Esophagus squamous epithelium (tissue), 5 donors: ENCODE measurements around the gene SLC6A17. TPM values are rescaled to one million over a fixed set of nuclear protein-coding genes. Genes with fewer than 3 reads are reported as not detected.

Experiments
- DNase-seq: peaks from one replicate; lab custom pipeline; 2025; lab: John Stamatoyannopoulos, UW
- H3K27ac ChIP-seq, 4 donors: fragments of 200-600 bp; sonication (generic); one replicate each; pipeline ENCODE4 v1.5.1; 2016 to 2019; ENCODE audit warnings: mild to moderate bottlenecking in 1 of 4
- H3K27me3 ChIP-seq, 4 donors: fragments of 200-600 bp; sonication (generic); 1 replicate in 3 of 4; 2 replicates in 1 of 4; pipeline versions ENCODE4 v1.5.1 to v1.6.0; 2017 to 2021; ENCODE audit warnings: antibody characterized with exemption in 1 of 4
- H3K36me3 ChIP-seq, 3 donors: fragments of 200-600 bp; sonication (generic); one replicate each; pipeline ENCODE4 v1.5.1; 2016 to 2019
- H3K4me1 ChIP-seq, 3 donors: fragments of 200-600 bp; sonication (generic); one replicate each; pipeline ENCODE4 v1.5.1; 2017 to 2019
- H3K4me3 ChIP-seq, 4 donors: fragments of 200-600 bp; sonication (generic); 1 replicate in 3 of 4; 2 replicates in 1 of 4; pipeline ENCODE4 v1.5.1; 2016 to 2019; ENCODE audit warnings: mild to moderate bottlenecking in 2 of 4, moderate library complexity in 1 of 4
- H3K9me3 ChIP-seq, 3 donors: fragments of 200-600 bp; sonication (generic); one replicate each; pipeline ENCODE4 v1.5.1; 2016 to 2019
- POLR2A ChIP-seq, 4 donors: fragments of 450-650 bp; IDR thresholded peaks; one replicate each; pipeline ENCODE4 v1.6.1; 2017; ENCODE audit warnings: antibody characterized with exemption in 4 of 4, mild to moderate bottlenecking in 4 of 4, moderate library complexity in 3 of 4
- WGBS, 2 donors: methylation state at CpG; one replicate each; pipeline ENCODE4 v1.1.5; 2018; 5-methylcytosine and 5-hydroxymethylcytosine counted together
- intact Hi-C: fragments of 100-400 bp; cut with DNase I; formaldehyde crosslinking; loops from one replicate; pipeline ENCODE4 v1.15.0; 2022
- total RNA-seq, 4 donors: library from RNA; depleted of rRNA; stranded (reverse); fragments of >200 nt; gene quantifications; one replicate each; pipeline ENCODE4 v1.1.0, GENCODE V29; 2016
- TF ChIP-seq, protein P1 (sequence below), 6 experiments: fragments of 450-650 bp in 4 of 6; fragments of 200-600 bp in 2 of 6; sonication (generic) in 2 of 6; IDR thresholded peaks; one replicate each; pipeline ENCODE4 v1.5.1; 2016 to 2019; ENCODE audit warnings: antibody characterized with exemption in 6 of 6, mild to moderate bottlenecking in 4 of 6, moderate library complexity in 4 of 6
- donor health status: DM: yes; HTN: yes; CAD: no.

The SLC6A17 gene
- total RNA-seq, 4 donors from 2014 or later, result 0.11 to 0.29 (median 0.23) TPM

DNA sequence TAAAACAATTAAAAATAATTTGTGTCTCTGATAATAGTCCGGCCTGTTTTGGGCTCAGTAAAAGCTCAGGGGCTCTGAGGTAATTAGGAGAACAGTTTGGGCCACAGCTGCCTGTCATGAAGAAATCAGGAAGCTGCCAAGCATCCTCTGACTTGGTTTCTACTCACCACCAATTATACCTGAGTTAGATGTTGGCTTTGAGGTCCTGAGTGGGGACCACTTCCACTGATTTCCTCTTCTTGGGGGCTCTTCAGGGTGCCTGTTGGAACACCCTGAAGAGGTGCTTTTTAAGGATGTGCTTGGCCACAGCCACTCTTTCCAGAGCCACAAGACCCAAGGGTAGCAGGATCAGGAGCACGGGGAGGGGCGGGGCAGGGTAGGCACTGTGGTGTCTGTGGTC, 10.9 kb downstream of the SLC6A17 start:
- Histone ChIP-seq H3K27me3 (peaks cover 0 to 18% (median 0%) of the 10 kb centered on the region in 4 donors), H3K36me3 (no peaks in the 10 kb centered on the region), H3K4me1 (peaks cover 0 to 5% (median 0%) of the 10 kb centered on the region in 3 donors), H3K9me3 (no peaks in the 10 kb centered on the region), H3K27ac (no peak overlapping the region), H3K4me3 (no peak overlapping the region)
- intact Hi-C loops, result no loop called here
- TF ChIP-seq POLR2A (IDR thresholded peaks at IDR 0.05), result no peak
- TF ChIP-seq, protein P1, sequence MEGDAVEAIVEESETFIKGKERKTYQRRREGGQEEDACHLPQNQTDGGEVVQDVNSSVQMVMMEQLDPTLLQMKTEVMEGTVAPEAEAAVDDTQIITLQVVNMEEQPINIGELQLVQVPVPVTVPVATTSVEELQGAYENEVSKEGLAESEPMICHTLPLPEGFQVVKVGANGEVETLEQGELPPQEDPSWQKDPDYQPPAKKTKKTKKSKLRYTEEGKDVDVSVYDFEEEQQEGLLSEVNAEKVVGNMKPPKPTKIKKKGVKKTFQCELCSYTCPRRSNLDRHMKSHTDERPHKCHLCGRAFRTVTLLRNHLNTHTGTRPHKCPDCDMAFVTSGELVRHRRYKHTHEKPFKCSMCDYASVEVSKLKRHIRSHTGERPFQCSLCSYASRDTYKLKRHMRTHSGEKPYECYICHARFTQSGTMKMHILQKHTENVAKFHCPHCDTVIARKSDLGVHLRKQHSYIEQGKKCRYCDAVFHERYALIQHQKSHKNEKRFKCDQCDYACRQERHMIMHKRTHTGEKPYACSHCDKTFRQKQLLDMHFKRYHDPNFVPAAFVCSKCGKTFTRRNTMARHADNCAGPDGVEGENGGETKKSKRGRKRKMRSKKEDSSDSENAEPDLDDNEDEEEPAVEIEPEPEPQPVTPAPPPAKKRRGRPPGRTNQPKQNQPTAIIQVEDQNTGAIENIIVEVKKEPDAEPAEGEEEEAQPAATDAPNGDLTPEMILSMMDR (IDR thresholded peaks at IDR 0.05), result no peak
- no peak for DNase-seq
- 79 to 93% methylated on average over 1 to 3 of the region's 3 CpGs for WGBS, 2 donors

DNA sequence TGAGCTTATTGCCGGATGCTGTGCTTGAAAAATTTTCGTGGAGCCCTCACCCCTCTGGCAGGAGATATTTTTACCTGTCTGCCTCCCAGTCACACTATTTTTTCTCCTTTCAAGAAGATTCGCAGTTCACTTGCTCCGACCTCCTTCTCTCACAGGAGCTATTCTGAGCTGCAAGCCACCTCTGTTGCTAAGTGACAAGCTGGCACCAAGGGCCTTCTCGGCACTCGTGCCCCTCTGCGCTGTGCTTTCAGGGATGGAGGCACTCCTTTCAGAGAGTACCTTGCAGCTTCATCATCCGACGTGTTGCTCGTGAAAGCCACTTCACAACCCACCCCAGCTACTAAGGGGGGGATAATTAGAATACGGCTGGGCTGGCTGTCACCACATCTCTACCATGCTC, 11.6 kb downstream of the SLC6A17 start:
- DNase-seq, result no peak
- Histone ChIP-seq H3K27ac (no peak overlapping the region), H3K27me3 (peaks cover 0 to 12% (median 0%) of the 10 kb centered on the region in 4 donors), H3K36me3 (no peaks in the 10 kb centered on the region), H3K4me1 (peaks cover 0 to 5% (median 0%) of the 10 kb centered on the region in 3 donors), H3K9me3 (no peaks in the 10 kb centered on the region), H3K4me3 (no peak overlapping the region)
- TF ChIP-seq, protein P1 (IDR thresholded peaks at IDR 0.05), result no peak
- TF ChIP-seq POLR2A (IDR thresholded peaks at IDR 0.05), result no peak
- intact Hi-C loops, result no loop called here
- 75 to 83% methylated on average over 8 to 10 of the region's 11 CpGs for WGBS, 2 donors

DNA sequence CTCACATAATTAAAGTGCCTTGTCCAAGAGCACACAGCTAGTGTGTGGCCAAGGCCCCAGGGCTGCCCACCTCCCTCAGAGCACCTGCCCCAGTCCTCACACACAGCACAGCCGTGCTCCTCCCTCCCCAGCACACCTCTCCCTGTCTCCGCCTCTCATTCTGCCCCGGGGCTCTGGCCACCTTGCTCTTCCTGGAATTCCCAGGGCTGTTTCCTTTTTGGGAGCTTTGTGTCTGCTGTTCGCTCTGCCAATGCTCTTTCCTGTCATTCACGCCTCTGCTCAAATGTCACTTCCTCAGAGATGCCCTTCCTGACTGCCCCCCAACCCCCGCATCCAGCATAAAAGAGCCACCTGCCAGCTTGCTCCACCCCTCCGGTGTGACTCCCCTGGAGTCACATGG, 13.3 kb downstream of the SLC6A17 start:
- peaks cover 0 to 5% (median 0%) of the 10 kb centered on the region in 3 donors for H3K4me1 ChIP-seq
- no peak overlapping the region for H3K27ac ChIP-seq
- H3K36me3 ChIP-seq, result no peaks in the 10 kb centered on the region
- 28 to 32% methylated on average over 6 to 7 of the region's 7 CpGs for whole genome bisulfite sequencing, 2 donors
- intact Hi-C loops, result no loop called here
- DNase-seq, result no peak
- no peaks in the 10 kb centered on the region for H3K9me3 ChIP-seq
- H3K27me3 ChIP-seq, result no peaks in the 10 kb centered on the region
- TF ChIP-seq POLR2A (IDR thresholded peaks at IDR 0.05), result no peak
- TF ChIP-seq, protein P1 (IDR thresholded peaks at IDR 0.05), result no peak
- no peak overlapping the region for H3K4me3 ChIP-seq

DNA sequence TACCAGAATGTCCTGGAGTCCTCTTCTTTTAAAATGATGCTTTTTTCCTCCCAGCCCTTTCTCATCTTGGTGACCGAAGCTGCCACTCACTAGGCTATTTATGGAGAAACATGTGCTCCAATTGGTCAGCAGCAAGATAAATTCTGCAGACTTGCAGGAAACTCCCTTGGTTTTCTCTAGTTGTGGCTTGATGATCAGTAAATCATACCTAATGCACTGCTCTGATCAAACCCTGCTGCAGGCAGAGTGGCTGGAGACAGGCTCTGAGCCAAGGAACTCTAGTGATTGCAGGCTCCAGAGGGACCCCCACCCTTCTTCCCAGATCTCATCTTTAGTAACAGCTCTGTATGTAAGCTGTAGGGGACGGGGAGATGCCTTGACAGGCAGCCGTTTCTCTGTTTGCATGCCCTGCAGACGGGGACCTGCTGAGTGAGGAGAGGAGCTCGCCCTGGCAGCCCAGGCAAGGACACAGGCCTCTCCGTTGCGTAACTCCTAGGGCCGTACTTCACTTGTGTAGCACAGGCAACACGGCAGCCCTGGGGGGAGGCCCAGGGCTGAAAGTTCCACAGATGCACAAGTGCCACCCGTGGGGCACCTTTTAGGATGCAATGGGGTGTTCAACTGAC, 14.5 kb downstream of the SLC6A17 start:
- Histone ChIP-seq H3K36me3 (no peaks in the 10 kb centered on the region), H3K4me1 (peaks cover 0 to 5% (median 0%) of the 10 kb centered on the region in 3 donors), H3K27ac (no peak overlapping the region), H3K4me3 (no peak overlapping the region), H3K9me3 (no peaks in the 10 kb centered on the region), H3K27me3 (no peaks in the 10 kb centered on the region)
- WGBS, 2 donors, result 62 to 68% methylated on average over 6 to 10 of the region's 10 CpGs
- no peak for DNase-seq
- TF ChIP-seq, protein P1 (IDR thresholded peaks at IDR 0.05), result no peak
- no peak for TF ChIP-seq POLR2A (IDR thresholded peaks at IDR 0.05)
- intact Hi-C loops, result no loop called here

DNA sequence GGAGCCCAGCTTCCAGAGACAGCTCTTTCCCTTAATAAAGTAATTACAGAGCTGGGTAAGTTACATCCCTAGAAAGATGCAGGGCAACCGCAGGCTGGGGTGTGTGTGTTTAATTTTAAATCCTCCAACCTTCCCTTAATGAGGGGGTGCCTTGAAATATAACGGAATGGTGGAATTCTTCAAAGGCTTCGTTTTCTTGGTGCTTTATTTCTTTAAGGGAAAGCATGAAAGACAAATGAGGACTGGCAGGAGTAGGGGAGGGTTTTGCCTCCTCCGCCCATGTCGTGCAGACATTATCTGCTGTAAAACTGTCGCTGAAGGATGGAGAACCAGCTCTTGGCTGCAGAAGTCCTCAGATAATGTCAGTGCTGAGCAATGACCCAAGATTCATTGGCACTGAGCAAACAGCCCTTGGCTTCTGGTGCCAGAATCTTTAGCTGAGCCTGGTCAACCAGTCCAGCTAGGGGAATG, 15.5 kb downstream of the SLC6A17 start:
- TF ChIP-seq, protein P1 (IDR thresholded peaks at IDR 0.05), result no peak
- TF ChIP-seq POLR2A (IDR thresholded peaks at IDR 0.05), result no peak
- WGBS, 2 donors, result 73 to 80% methylated on average over 5 to 6 of the region's 6 CpGs
- no peak for DNase-seq
- no peak overlapping the region for H3K27ac ChIP-seq
- H3K4me1 ChIP-seq, result peaks cover 0 to 5% (median 0%) of the 10 kb centered on the region in 3 donors
- intact Hi-C loops, result no loop called here
- no peaks in the 10 kb centered on the region for H3K9me3 ChIP-seq
- no peaks in the 10 kb centered on the region for H3K27me3 ChIP-seq
- H3K4me3 ChIP-seq, result no peak overlapping the region
- H3K36me3 ChIP-seq, result no peaks in the 10 kb centered on the region
